GM13976 (cell line): Measurements from ENCODE around the gene CTBP2.

Experiments used
- DNase-seq: peaks from one replicate; pipeline ENCODE4 v3.0.0; 2012; ENCODE audit warnings: low spot score
- CTCF ChIP-seq: IDR thresholded peaks from 2 replicates; pipeline ENCODE4 v1.5.1; 2012; ENCODE audit warnings: borderline replicate concordance, mild to moderate bottlenecking; ENCODE audit not compliant: insufficient read depth; ENCODE audit errors: extremely low read depth, missing control alignments, control extremely low read depth
- in situ Hi-C: fragments of 300-500 bp; cut with MboI; formaldehyde crosslinking; loops from one replicate; pipeline ENCODE4 v1.12.0; 2022; ENCODE audit warnings: low sequenced_read_pairs, mixed read lengths, inconsistent platforms; ENCODE audit not compliant: unreplicated experiment

The CTBP2 gene

GRCh38 chr10:125027871-125028869, 132.2 kb downstream of the CTBP2 start:
- no peak for DNase-seq
- in situ Hi-C loops: no loop called here
- no peak for TF ChIP-seq CTCF

DNA sequence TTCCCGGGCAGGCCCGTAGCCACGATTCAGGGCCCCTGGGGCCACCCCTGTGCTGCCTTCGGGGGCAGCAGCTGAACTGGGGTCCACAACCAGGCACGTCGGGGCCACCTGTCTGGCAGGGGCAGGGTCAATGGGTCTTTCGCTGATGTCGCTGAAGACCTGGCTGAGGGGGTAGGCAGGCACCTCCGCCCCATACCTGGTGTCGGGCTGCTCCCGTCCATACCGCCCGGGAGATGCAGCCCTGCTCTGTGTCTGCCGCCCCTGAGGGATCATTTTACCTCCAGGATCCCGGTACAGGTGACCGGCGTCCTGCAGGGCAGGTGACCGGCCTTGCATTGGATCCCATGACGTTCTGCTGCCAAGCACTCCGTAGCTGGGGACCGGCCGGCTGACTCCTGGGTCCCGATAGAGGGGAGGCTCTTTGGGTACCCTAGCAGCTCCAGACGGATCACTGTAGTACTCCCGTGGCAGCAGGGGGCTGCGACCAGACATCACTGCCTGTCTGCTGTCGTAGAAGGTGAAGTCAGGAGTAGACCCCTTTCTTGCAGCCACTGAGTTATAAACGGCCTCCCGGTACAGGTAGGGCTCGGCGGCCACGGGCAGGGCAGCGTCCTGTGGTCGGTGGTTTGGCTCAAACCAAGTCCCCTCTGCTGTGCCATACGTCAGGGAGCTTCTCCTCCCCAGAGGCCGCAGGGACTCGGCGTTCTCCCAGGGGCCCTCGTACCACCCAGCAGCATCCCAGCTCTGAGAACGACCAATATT, 133.2 kb downstream of the CTBP2 start:
- in situ Hi-C loops: no loop called here
- no peak for TF ChIP-seq CTCF
- no peak for DNase-seq

DNA sequence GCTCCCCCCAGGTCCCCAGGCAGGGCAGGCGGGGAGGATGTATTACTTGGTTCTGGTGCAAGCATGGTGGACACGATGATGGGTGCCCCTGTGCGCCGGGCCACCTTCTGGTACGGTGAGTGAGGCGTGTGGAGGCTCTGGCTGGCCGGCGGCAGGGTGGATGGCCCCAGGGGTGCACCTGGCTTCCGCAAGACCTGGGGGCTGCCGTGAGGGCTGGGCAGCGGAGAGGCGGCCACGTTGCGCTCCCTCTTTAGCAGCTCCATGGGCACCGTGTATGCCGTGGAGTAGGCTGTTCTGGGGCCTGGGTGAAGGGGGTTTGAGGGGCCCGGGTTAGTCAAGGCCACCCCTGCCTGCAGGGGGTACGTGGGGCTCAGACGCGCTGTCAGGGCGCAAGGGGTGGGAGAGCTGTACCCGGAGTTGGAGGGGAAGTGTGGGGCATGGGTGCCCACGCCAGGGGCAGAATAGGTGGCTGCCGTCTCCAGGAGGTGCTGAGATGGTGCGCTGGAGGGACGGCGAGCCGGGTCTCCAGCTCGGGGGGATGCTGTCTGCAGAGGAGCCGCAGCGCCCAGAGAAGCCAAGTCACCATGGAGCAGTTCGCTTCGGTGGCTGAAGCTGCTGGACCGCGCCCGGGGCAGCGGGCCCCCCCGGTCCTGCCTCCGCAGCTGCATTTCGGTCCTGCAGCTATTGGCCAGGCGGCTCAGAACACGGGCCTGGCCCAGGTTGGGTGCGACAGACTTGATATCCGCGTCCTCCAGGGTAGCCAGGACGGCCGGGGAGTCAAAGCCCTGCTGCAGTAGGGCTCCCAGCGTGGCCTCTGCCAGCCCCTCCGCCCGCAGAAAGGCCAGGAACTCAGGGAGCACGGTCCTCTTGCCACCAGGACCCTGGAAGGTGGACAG, 134.1 kb downstream of the CTBP2 start:
- in situ Hi-C loops: no loop called here
- no peak for TF ChIP-seq CTCF
- no peak for DNase-seq

- no peak for TF ChIP-seq CTCF
- no peak for DNase-seq
- in situ Hi-C loops: no loop called here
Observed at GRCh38 chr10:125025341-125025740, 135.0 kb downstream of the CTBP2 start.

DNA sequence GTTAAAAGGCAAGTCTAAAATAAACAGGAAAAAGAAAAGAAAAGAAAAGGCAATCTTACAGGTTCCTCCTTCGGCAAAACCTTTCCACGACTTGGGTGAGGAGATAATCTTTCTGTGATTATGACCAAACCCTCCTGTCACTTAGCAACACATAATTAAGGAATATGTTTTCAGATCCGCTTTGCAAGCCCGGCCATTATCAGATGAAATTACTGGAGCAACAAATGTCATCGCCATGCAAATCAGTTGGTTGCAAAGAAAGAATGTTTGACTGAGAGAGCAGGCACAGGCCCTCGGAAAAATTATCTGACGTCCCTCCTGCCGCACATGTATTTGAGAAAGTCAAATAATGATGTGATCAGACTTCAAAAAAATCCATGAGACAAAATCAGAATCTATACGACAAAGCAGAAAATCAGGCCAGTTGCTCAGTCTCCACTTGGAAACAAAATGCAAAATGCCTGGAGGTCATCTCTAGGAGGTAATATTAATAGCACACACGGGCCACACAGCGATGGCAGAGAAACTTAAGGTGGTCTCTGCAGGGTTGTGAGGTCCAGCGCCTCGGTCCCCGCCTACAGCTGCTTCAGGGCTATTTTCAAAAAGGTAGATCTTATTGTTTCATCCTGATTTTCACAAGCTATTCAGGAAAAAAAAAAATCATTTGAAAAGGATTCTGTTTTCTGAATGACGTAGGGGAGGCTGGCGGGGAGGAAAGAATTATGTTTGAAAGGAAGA, 135.7 kb downstream of the CTBP2 start:
- no peak for DNase-seq

More for the DNA sequence above, 135.7 kb downstream of the CTBP2 start:
- TF ChIP-seq CTCF: no peak
- in situ Hi-C loops: no loop called here
